GM23338 (cell line): ENCODE data around the gene CNTN5.

ENCODE experiments used
- CTCF ChIP-seq, 2 experiments: fragments of 200-600 bp in 1 of 2; sonication (generic) in 1 of 2; conservative IDR thresholded peaks; 2 replicates each; pipeline versions ENCODE4 v1.5.1 to v1.6.1; 2016 to 2017; ENCODE audit warnings: antibody characterized with exemption in 2 of 2, low read depth in 2 of 2, mild to moderate bottlenecking in 2 of 2, moderate library complexity in 1 of 2
- EZH2 ChIP-seq: fragments of 200-600 bp; sonication (generic); IDR thresholded peaks from one replicate; pipeline ENCODE4 v1.8.0; 2017; ENCODE audit warnings: antibody characterized with exemption, mild to moderate bottlenecking, low read depth; ENCODE audit not compliant: unreplicated experiment
- EZH2phosphoT487 ChIP-seq: fragments of 200-600 bp; sonication (generic); IDR thresholded peaks from one replicate; pipeline ENCODE4 v1.8.1; 2018; ENCODE audit warnings: antibody characterized with exemption; ENCODE audit not compliant: unreplicated experiment
- POLR2AphosphoS5 ChIP-seq: IDR thresholded peaks from 2 replicates; pipeline ENCODE4 v1.6.1; 2016; ENCODE audit warnings: antibody characterized with exemption, low read depth

- TF ChIP-seq EZH2: no peak
- no peak for TF ChIP-seq CTCF (conservative IDR thresholded peaks at IDR 0.05; ENCODE audit: low read depth in 2 of 2)
- TF ChIP-seq POLR2AphosphoS5: no peak
- TF ChIP-seq EZH2phosphoT487: no peak
Measured at GRCh38 chr11:100061006-100061405, 1040.3 kb downstream of the CNTN5 start.
